IMR-90 (cell line): Measurements from ENCODE around the gene PPDPF. TPM values are rescaled to one million over a fixed set of nuclear protein-coding genes. Genes with fewer than 3 reads are reported as not detected.

Experiments used
- ATAC-seq: fragments of 200-7000 bp; cut with Tn5 transposase; 2 replicates; pipeline ENCODE4 v1.9.1; 2020; ENCODE audit warnings: low read depth, mild to moderate bottlenecking, moderate library complexity
- BruUV-seq: library from RNA; stranded (reverse); fragments of 400-500 nt; replicated peaks from 2 replicates; lab custom pipeline; 2021; lab: Mats Ljungman, UMichigan
- CTCF ChIA-PET: fragments of 300-600 bp; formaldehyde crosslinking; extraction: SDS; loops from one replicate; lab custom pipeline; 2021; ENCODE audit warnings: antibody characterized with exemption; lab: Yijun Ruan, JAX
- POLR2A ChIA-PET: fragments of 300-600 bp; sonication (Branson Sonifier 250); formaldehyde crosslinking; loops from one replicate; lab custom pipeline; 2022; ENCODE audit warnings: antibody characterized with exemption; ENCODE audit not compliant: unreplicated experiment; lab: Charles Lee
- DNase-seq: peaks from one replicate; pipeline ENCODE4 v3.0.0; 2013
- H2AFZ ChIP-seq: replicated peaks from 2 replicates; pipeline ENCODE3; 2013; ENCODE audit warnings: low read length, mild to moderate bottlenecking; ENCODE audit not compliant: poor library complexity
- H2AK5ac ChIP-seq: 2 replicates; pipeline ENCODE4 v1.6.1; 2013; ENCODE audit warnings: low read depth, low read length, inconsistent platforms
- H2AK9ac ChIP-seq: replicated peaks from 2 replicates; pipeline ENCODE3; 2013; ENCODE audit warnings: mild to moderate bottlenecking, low read depth, low read length, moderate library complexity; ENCODE audit not compliant: poor library complexity
- H2BK120ac ChIP-seq: 2 replicates; pipeline ENCODE4 v1.6.1; 2013; ENCODE audit warnings: low read depth, low read length, inconsistent platforms
- H2BK15ac ChIP-seq: 3 replicates; pipeline ENCODE4 v1.6.1; 2013; ENCODE audit warnings: low read depth, low read length, inconsistent platforms
- H2BK20ac ChIP-seq: 2 replicates; pipeline ENCODE4 v1.6.1; 2013; ENCODE audit warnings: low read depth, mild to moderate bottlenecking, inconsistent platforms, low read length, moderate library complexity
- H2BK5ac ChIP-seq: 2 replicates; pipeline ENCODE4 v1.6.1; 2013; ENCODE audit warnings: mild to moderate bottlenecking, low read depth, low read length, inconsistent platforms; ENCODE audit not compliant: poor library complexity, severe bottlenecking
- H3K14ac ChIP-seq: replicated peaks from 2 replicates; pipeline ENCODE4 v1.6.1; 2013; ENCODE audit warnings: low read depth, low read length, inconsistent platforms
- H3K18ac ChIP-seq: 2 replicates; pipeline ENCODE4 v1.6.1; 2013; ENCODE audit warnings: low read depth, low read length, control low read depth
- H3K23ac ChIP-seq: 2 replicates; pipeline ENCODE4 v1.6.1; 2013; ENCODE audit warnings: low read depth, low read length, inconsistent platforms
- H3K27ac ChIP-seq: 2 replicates; pipeline ENCODE4 v1.5.1; 2013; ENCODE audit warnings: mild to moderate bottlenecking, control low read depth, low read length; ENCODE audit not compliant: insufficient read depth
- H3K27me3 ChIP-seq: 2 replicates; pipeline ENCODE4 v1.6.1; 2013; ENCODE audit warnings: low read length; ENCODE audit not compliant: control insufficient read depth, insufficient read depth
- H3K36me3 ChIP-seq: 2 replicates; pipeline ENCODE4 v1.6.1; 2013; ENCODE audit warnings: low read length, mixed read lengths; ENCODE audit not compliant: control insufficient read depth, insufficient read depth
- H3K4ac ChIP-seq: 2 replicates; pipeline ENCODE4 v1.6.1; 2013; ENCODE audit warnings: low read depth, low read length, inconsistent platforms
- H3K4me1 ChIP-seq: 2 replicates; pipeline ENCODE4 v1.6.1; 2013; ENCODE audit warnings: low read length, mixed read lengths; ENCODE audit not compliant: control insufficient read depth, insufficient read depth
- H3K4me2 ChIP-seq: 2 replicates; pipeline ENCODE4 v1.6.1; 2013; ENCODE audit warnings: low read depth, mild to moderate bottlenecking, control low read depth, low read length, moderate library complexity
- H3K4me3 ChIP-seq: 2 replicates; pipeline ENCODE4 v1.5.1; 2013; ENCODE audit warnings: low read depth, mild to moderate bottlenecking, control low read depth, low read length, moderate library complexity; ENCODE audit not compliant: insufficient read depth
- H3K56ac ChIP-seq: 2 replicates; pipeline ENCODE4 v1.6.1; 2013; ENCODE audit warnings: low read length, inconsistent platforms; ENCODE audit not compliant: insufficient read depth; ENCODE audit errors: extremely low read depth
- H3K79me1 ChIP-seq, 2 experiments: 2 replicates each; pipeline ENCODE4 v1.6.1; 2013; ENCODE audit warnings: low read length in 2 of 2, inconsistent platforms in 1 of 2, low read depth in 1 of 2
- H3K9ac ChIP-seq: 2 replicates; pipeline ENCODE4 v1.6.1; 2013; ENCODE audit warnings: low read depth, low read length, control low read depth
- H3K9me1 ChIP-seq: 2 replicates; pipeline ENCODE4 v1.6.1; 2013; ENCODE audit warnings: low read length, inconsistent platforms; ENCODE audit not compliant: insufficient read depth
- H3K9me3 ChIP-seq: 2 replicates; pipeline ENCODE4 v1.6.1; 2013; ENCODE audit warnings: low read length; ENCODE audit not compliant: control insufficient read depth, insufficient read depth
- H4K20me1 ChIP-seq: 2 replicates; pipeline ENCODE4 v1.6.1; 2013; ENCODE audit warnings: low read length, inconsistent platforms; ENCODE audit not compliant: insufficient read depth
- H4K5ac ChIP-seq: 2 replicates; pipeline ENCODE4 v1.6.1; 2013; ENCODE audit warnings: mild to moderate bottlenecking, low read depth, low read length, control low read depth
- H4K8ac ChIP-seq, 2 experiments: 2 replicates each; pipeline ENCODE4 v1.6.1; 2013; ENCODE audit warnings: low read depth in 2 of 2, low read length in 2 of 2, control low read depth in 1 of 2, inconsistent platforms in 1 of 2
- H4K91ac ChIP-seq: 2 replicates; pipeline ENCODE4 v1.6.1; 2013; ENCODE audit warnings: low read depth, low read length, inconsistent platforms; ENCODE audit not compliant: insufficient read depth
- BHLHE40 ChIP-seq: fragments of 150-350 bp; IDR thresholded peaks from 2 replicates; pipeline ENCODE4 v1.6.1; 2016; ENCODE audit warnings: mild to moderate bottlenecking, low read depth, low read length
- CEBPB ChIP-seq: IDR thresholded peaks from 2 replicates; pipeline ENCODE4 v1.6.1; 2012; ENCODE audit warnings: low read depth, low read length, improper control_type of control experiment
- CHD1 ChIP-seq: IDR thresholded peaks from 2 replicates; pipeline ENCODE4 v1.6.1; 2012; ENCODE audit warnings: low read depth, low read length, improper control_type of control experiment
- CTCF ChIP-seq: conservative IDR thresholded peaks from 2 replicates; pipeline ENCODE4 v1.5.1; 2012; ENCODE audit warnings: mild to moderate bottlenecking, low read depth, low read length, improper control_type of control experiment
- FOS ChIP-seq: fragments of 150-350 bp; IDR thresholded peaks from 2 replicates; pipeline ENCODE4 v1.6.1; 2016; ENCODE audit warnings: low read depth, low read length
- MAFK ChIP-seq: IDR thresholded peaks from 2 replicates; pipeline ENCODE4 v1.6.1; 2012; ENCODE audit warnings: low read depth, low read length, improper control_type of control experiment
- MAZ ChIP-seq: IDR thresholded peaks from 2 replicates; pipeline ENCODE4 v1.6.1; 2012; ENCODE audit warnings: low read depth, mild to moderate bottlenecking, low read length, improper control_type of control experiment, moderate library complexity, borderline replicate concordance
- NFE2L2 ChIP-seq: fragments of 150-350 bp; IDR thresholded peaks from 2 replicates; pipeline ENCODE4 v1.6.1; 2016; ENCODE audit warnings: low read depth, mild to moderate bottlenecking, low read length
- POLR2A ChIP-seq: IDR thresholded peaks from 2 replicates; pipeline ENCODE4 v1.6.1; 2012; ENCODE audit warnings: mild to moderate bottlenecking, low read depth, low read length
- RAD21 ChIP-seq: IDR thresholded peaks from 2 replicates; pipeline ENCODE4 v1.6.1; 2012; ENCODE audit warnings: low read length, improper control_type of control experiment
- RFX5 ChIP-seq: IDR thresholded peaks from 2 replicates; pipeline ENCODE4 v1.8.0; 2012; ENCODE audit warnings: low read depth, mild to moderate bottlenecking, low read length, moderate library complexity
- SMC3 ChIP-seq: fragments of 150-350 bp; IDR thresholded peaks from 2 replicates; pipeline ENCODE4 v1.6.1; 2016; ENCODE audit warnings: low read depth, mild to moderate bottlenecking, antibody characterized with exemption, low read length, moderate library complexity
- USF2 ChIP-seq: fragments of 150-350 bp; IDR thresholded peaks from 2 replicates; pipeline ENCODE4 v1.6.1; 2017; ENCODE audit warnings: mild to moderate bottlenecking, antibody characterized with exemption, low read length, low read depth
- WGBS, 2 experiments: methylation state at CpG; one replicate each; pipeline versions ENCODE4 v1.1.5 to v1.1.7; 2013; ENCODE audit warnings: missing lambda C conversion rate in 2 of 2; ENCODE audit not compliant: insufficient read length in 1 of 2; ENCODE audit errors: extremely low coverage in 2 of 2; 5-methylcytosine and 5-hydroxymethylcytosine counted together
- dilution Hi-C: fragments of 300-500 bp; cut with HindIII; formaldehyde crosslinking; loops from one replicate; pipeline ENCODE4 v1.14.3; 2018; ENCODE audit warnings: low sequenced_read_pairs; ENCODE audit not compliant: unreplicated experiment
- in situ Hi-C: fragments of 300-500 bp; cut with MboI; formaldehyde crosslinking; loops from 3 replicates; pipeline ENCODE4 v1.14.3; 2019; ENCODE audit warnings: low sequenced_read_pairs, inconsistent platforms, mixed read lengths
- intact Hi-C: fragments of 100-400 bp; cut with micrococcal nuclease; formaldehyde crosslinking; loops from 2 replicates; pipeline ENCODE4 v1.10.0; 2022
- polyA plus RNA-seq, 3 experiments: library from polyadenylated mRNA; depleted of rRNA; stranded (reverse); fragments of >200 nt; gene quantifications; 2 replicates each; pipeline ENCODE4 v1.2.3, GENCODE V29; 2012; ENCODE audit warnings: low replicate concordance in 1 of 3
- total RNA-seq: library from RNA; depleted of rRNA; stranded (reverse); fragments of >200 nt; gene quantifications from 2 replicates; pipeline ENCODE4 v1.2.3, GENCODE V29; 2012

Gene PPDPF
- total and polyA plus RNA-seq, 2 of the 4 experiments (the other 2 are of a cell fraction) = 12.9 to 171 TPM

- Histone ChIP-seq H3K9ac (no peak overlapping the region), H4K8ac (no peak overlapping the region), H3K27ac (no peak overlapping the region), H3K14ac (no peak overlapping the region), H4K5ac (no peak overlapping the region), H3K18ac (no peak overlapping the region), H4K91ac (no peak overlapping the region), H2AFZ (no peak overlapping the region), H3K4me1 (peaks cover 3% of the 10 kb centered on the region; the same call in 1 of the 2 replicates), H2BK15ac (no peak overlapping the region), H2AK5ac (no peak overlapping the region), H2BK5ac (no peak overlapping the region), H4K20me1 (no peaks in the 10 kb centered on the region), H2AK9ac (no peak overlapping the region), H3K9me3 (no peaks in the 10 kb centered on the region), H3K4me2 (no peak overlapping the region), H3K27me3 (peaks cover 38% of the 10 kb centered on the region), H3K4ac (no peak overlapping the region), H3K4me3 (no peak overlapping the region), H3K23ac (no peak overlapping the region), H2BK20ac (no peak overlapping the region), H2BK120ac (no peak overlapping the region), H3K9me1 (no peaks in the 10 kb centered on the region), H3K79me1 (no peaks in the 10 kb centered on the region), H3K56ac (no peak overlapping the region), H3K36me3 (no peaks in the 10 kb centered on the region)
- intact Hi-C loops = no loop called here
- TF ChIP-seq NFE2L2 = no peak
- no peak for TF ChIP-seq RFX5
- TF ChIP-seq CEBPB = no peak
- no peak for TF ChIP-seq RAD21
- TF ChIP-seq MAZ = no peak
- TF ChIP-seq CTCF = no peak
- no peak for TF ChIP-seq FOS
- no peak for TF ChIP-seq USF2
- no peak for TF ChIP-seq BHLHE40
- TF ChIP-seq MAFK = no peak
- TF ChIP-seq SMC3 = no peak
- TF ChIP-seq POLR2A = no peak
- no peak for TF ChIP-seq CHD1
- no TSS peak for BruUV-seq
- in situ Hi-C loops = no loop called here
- ATAC-seq = no peak
- DNase-seq = no peak
- ChIA-PET POLR2A (no interaction called here), CTCF (no interaction called here)
- WGBS, 2 experiments = 60% methylated on average over 2 of the region's 19 CpGs; no CpG with 5 or more reads in 1 of the 2 experiments
- dilution Hi-C loops = no loop called here
Observed at GRCh38 chr20:63544958-63545516, 24.5 kb downstream of the PPDPF start.
